Esophagus squamous epithelium (tissue), 4 donors: Measurements from ENCODE around the gene RSAD1.

ENCODE experiments used
- POLR2A ChIP-seq, 4 donors: fragments of 450-650 bp; IDR thresholded peaks; one replicate each; pipeline ENCODE4 v1.6.1; 2017; ENCODE audit warnings: antibody characterized with exemption in 4 of 4, mild to moderate bottlenecking in 4 of 4, moderate library complexity in 3 of 4
- TF ChIP-seq, protein P1 (sequence below), 6 experiments: fragments of 450-650 bp in 4 of 6; fragments of 200-600 bp in 2 of 6; sonication (generic) in 2 of 6; IDR thresholded peaks; one replicate each; pipeline ENCODE4 v1.5.1; 2016 to 2019; ENCODE audit warnings: antibody characterized with exemption in 6 of 6, mild to moderate bottlenecking in 4 of 6, moderate library complexity in 4 of 6

- TF ChIP-seq POLR2A (IDR thresholded peaks at IDR 0.05) = no peak
- TF ChIP-seq, protein P1, sequence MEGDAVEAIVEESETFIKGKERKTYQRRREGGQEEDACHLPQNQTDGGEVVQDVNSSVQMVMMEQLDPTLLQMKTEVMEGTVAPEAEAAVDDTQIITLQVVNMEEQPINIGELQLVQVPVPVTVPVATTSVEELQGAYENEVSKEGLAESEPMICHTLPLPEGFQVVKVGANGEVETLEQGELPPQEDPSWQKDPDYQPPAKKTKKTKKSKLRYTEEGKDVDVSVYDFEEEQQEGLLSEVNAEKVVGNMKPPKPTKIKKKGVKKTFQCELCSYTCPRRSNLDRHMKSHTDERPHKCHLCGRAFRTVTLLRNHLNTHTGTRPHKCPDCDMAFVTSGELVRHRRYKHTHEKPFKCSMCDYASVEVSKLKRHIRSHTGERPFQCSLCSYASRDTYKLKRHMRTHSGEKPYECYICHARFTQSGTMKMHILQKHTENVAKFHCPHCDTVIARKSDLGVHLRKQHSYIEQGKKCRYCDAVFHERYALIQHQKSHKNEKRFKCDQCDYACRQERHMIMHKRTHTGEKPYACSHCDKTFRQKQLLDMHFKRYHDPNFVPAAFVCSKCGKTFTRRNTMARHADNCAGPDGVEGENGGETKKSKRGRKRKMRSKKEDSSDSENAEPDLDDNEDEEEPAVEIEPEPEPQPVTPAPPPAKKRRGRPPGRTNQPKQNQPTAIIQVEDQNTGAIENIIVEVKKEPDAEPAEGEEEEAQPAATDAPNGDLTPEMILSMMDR (IDR thresholded peaks at IDR 0.05) = no peak
Observed at GRCh38 chr17:50477976-50478375, 684 bp upstream of the RSAD1 start.
